Lower lobe of right lung (tissue), 2 donors: ENCODE data around the gene CEND1. TPM values are rescaled to one million over a fixed set of nuclear protein-coding genes. Genes with fewer than 3 reads are reported as not detected.

Source experiments
- ATAC-seq, 2 donors: fragments of 200-7000 bp; cut with Tn5 transposase; one replicate each; pipeline ENCODE4 v1.9.1; 2020 to 2022; ENCODE audit warnings: mild to moderate bottlenecking in 2 of 2, moderate library complexity in 2 of 2
- DNase-seq: peaks from one replicate; pipeline ENCODE4 v3.0.0-alpha.2; 2020
- H3K27ac ChIP-seq: fragments of 200-600 bp; one replicate; pipeline ENCODE4 v1.8.0; 2022
- H3K27me3 ChIP-seq: fragments of 200-600 bp; one replicate; pipeline ENCODE4 v1.8.0; 2022; ENCODE audit warnings: low read depth
- H3K36me3 ChIP-seq: fragments of 200-600 bp; one replicate; pipeline ENCODE4 v1.8.0; 2022; ENCODE audit warnings: mild to moderate bottlenecking
- H3K4me1 ChIP-seq: fragments of 200-600 bp; one replicate; pipeline ENCODE4 v1.8.0; 2022
- H3K4me3 ChIP-seq: fragments of 200-600 bp; one replicate; pipeline ENCODE4 v1.8.0; 2022; ENCODE audit warnings: mild to moderate bottlenecking
- H3K9me3 ChIP-seq: fragments of 200-600 bp; one replicate; pipeline ENCODE4 v1.8.0; 2022
- CTCF ChIP-seq: fragments of 200-600 bp; IDR thresholded peaks from one replicate; pipeline ENCODE4 v1.8.0; 2022; ENCODE audit warnings: antibody characterized with exemption, mild to moderate bottlenecking
- intact Hi-C: fragments of 100-400 bp; cut with DNase I; formaldehyde crosslinking; loops from one replicate; pipeline ENCODE4 v1.11.0; 2022
- total RNA-seq: library from RNA; stranded (reverse); fragmentation: NEBNext Ultra II Directional; extraction: Animal tissue kit (Norgen Biotek cat#: 25700); gene quantifications from one replicate; pipeline ENCODE4 v1.2.1, GENCODE V29; 2021
- donor health status: DM: no; HTN: yes; CAD: no; lungs with severe emphysema.

The CEND1 gene
- total RNA-seq, 1 donor from 2014 or later: not detected

DNA sequence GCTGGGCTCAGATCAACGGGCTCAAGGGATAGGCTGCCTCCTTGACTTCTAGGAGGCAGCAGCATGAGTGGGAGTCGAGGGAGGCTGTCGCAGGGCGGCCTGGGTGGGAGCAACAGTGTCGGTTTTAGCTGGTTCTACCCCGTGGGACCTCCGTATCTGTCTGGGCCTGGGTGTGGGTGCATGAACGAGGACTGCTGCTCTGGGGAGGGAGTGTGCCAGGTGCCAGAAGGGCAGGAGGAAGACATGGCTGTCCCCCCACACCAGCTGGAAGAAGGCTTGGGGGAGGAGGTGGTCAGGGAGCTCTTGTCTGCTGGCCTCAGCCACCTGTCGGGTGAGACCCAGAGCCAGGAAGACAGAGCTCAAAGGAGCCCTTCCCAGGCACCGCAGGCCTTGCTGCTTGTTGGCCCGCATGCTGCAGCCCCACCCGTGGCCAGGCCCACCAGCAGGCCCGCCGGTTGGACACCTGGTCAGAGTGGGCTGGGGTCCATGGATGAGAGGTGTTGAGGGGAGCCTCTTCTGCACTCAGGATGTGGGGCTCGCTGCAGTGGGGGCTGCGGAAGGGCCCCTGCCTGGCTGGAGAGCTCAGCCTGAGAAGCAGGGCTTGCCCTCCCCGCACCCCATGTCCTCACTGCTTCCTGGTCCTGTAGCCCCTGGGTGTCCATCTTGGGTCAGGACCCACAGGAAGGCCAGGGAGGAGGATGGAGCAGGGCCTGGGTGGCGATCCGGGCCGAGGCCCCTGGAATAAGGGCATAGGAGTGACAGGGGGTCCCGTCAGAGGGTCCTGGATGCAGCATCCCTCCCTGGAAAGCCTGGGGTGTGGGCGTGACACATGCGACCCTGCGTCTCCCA, 3.4 kb downstream of the CEND1 start:
- Histone ChIP-seq H3K4me3 (no peak overlapping the region), H3K4me1 (peaks cover 9% of the 10 kb centered on the region), H3K9me3 (no peaks in the 10 kb centered on the region), H3K36me3 (peaks cover 4% of the 10 kb centered on the region), H3K27me3 (peaks cover 18% of the 10 kb centered on the region), H3K27ac (no peak overlapping the region)
- no peak for DNase-seq
- TF ChIP-seq CTCF: no peak
- ATAC-seq: no peak
- intact Hi-C loops: no loop called here

- TF ChIP-seq CTCF: peak; percentile 64
- H3K27ac ChIP-seq: no peak overlapping the region
- peaks cover 3% of the 10 kb centered on the region for H3K27me3 ChIP-seq
- H3K4me1 ChIP-seq: peaks cover 12% of the 10 kb centered on the region
- no peaks in the 10 kb centered on the region for H3K9me3 ChIP-seq
- ATAC-seq (peak; percentile 88 to 93), DNase-seq (peak; percentile 89)
- H3K36me3 ChIP-seq: no peaks in the 10 kb centered on the region
- no peak overlapping the region for H3K4me3 ChIP-seq
- intact Hi-C loops: no loop called here
Measured at GRCh38 chr11:783581-784015, 6.3 kb downstream of the CEND1 start.

- intact Hi-C loops: no loop called here
Measured at GRCh38 chr11:782264-783174, 7.4 kb downstream of the CEND1 start.

DNA sequence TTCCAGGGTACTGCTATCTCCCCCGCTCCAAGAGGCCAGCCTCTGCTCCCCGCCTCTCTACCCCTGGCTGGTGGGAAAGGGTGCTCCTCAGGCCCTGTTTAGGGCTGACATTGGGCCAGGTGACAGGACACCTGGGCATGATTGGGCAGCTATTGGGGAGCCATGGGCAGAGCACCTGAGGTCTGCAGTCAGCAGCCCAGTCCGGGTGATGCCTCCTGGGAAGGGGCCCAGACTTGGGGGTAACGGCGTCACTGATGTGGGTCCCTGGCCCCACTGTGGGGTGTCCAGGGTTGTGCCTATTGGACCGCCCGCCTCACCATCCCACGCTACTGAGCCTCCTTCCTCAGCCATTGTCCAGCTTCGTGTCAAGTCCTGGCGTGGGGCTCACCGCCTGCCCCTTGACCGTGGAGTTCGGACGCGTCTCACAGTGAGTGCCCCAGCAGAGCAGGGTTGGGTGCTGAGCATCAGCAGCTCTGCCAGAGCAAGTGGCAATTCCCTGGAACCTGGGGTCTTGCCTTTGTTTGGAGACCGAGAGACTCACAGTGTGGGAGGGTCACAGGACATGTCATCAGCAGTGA, 9.8 kb downstream of the CEND1 start:
- peaks cover 36% of the 10 kb centered on the region for H3K4me1 ChIP-seq
- H3K36me3 ChIP-seq: no peaks in the 10 kb centered on the region
- H3K4me3 ChIP-seq: no peak overlapping the region
- DNase-seq (no peak), ATAC-seq (no peak)
- intact Hi-C loops: no loop called here
- TF ChIP-seq CTCF: no peak
- H3K27ac ChIP-seq: no peak overlapping the region
- no peaks in the 10 kb centered on the region for H3K9me3 ChIP-seq
- no peaks in the 10 kb centered on the region for H3K27me3 ChIP-seq

More at GRCh38 chr11:782264-783174, 7.4 kb downstream of the CEND1 start:
- H3K4me3 ChIP-seq: no peak overlapping the region
- TF ChIP-seq CTCF: no peak
- H3K27ac ChIP-seq: no peak overlapping the region
- peaks cover 19% of the 10 kb centered on the region for H3K4me1 ChIP-seq
- DNase-seq (no peak), ATAC-seq (no peak)
- no peaks in the 10 kb centered on the region for H3K27me3 ChIP-seq
- H3K9me3 ChIP-seq: no peaks in the 10 kb centered on the region
- H3K36me3 ChIP-seq: no peaks in the 10 kb centered on the region
